Keratinocyte (primary cell): Measurements from ENCODE around the gene XKR8.

Experiments used
- EZH2 ChIP-seq: IDR thresholded peaks from one replicate; pipeline ENCODE4 v1.6.1; 2012; ENCODE audit warnings: inconsistent platforms, mild to moderate bottlenecking, low read length, moderate library complexity
- TF ChIP-seq, protein P1 (sequence below), 3 experiments: IDR thresholded peaks in 1 of 3; conservative IDR thresholded peaks in 1 of 3; optimal IDR thresholded peaks in 1 of 3; 2 replicates in 2 of 3; 3 replicates in 1 of 3; pipeline versions ENCODE3 to v1.5.1; 2011; ENCODE audit warnings: low read length in 3 of 3, mild to moderate bottlenecking in 3 of 3, moderate library complexity in 2 of 3, control low read depth in 1 of 3, inconsistent platforms in 1 of 3; ENCODE audit not compliant: insufficient read depth in 2 of 3; ENCODE audit errors: extremely low read depth in 1 of 3

DNA sequence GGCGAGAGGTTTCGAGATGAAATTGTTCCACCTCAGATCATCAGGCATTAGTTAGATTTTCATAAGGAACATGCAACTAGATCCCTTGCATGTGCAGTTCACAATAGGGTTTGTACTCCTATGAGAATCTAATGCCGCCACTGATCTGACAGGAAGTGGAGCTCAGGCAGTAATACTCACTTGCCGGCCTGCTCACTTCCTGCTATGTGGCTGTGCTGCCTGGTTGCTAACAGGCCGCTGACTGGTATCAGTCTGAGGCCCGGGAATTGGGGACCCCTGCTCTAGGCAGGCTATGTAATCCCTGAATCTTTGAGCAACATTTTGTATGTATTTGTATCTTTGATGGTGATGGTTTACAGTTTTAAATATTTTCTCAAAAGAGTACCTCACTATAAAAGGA is 32.5 kb downstream of the XKR8 start:
- TF ChIP-seq, protein P1, sequence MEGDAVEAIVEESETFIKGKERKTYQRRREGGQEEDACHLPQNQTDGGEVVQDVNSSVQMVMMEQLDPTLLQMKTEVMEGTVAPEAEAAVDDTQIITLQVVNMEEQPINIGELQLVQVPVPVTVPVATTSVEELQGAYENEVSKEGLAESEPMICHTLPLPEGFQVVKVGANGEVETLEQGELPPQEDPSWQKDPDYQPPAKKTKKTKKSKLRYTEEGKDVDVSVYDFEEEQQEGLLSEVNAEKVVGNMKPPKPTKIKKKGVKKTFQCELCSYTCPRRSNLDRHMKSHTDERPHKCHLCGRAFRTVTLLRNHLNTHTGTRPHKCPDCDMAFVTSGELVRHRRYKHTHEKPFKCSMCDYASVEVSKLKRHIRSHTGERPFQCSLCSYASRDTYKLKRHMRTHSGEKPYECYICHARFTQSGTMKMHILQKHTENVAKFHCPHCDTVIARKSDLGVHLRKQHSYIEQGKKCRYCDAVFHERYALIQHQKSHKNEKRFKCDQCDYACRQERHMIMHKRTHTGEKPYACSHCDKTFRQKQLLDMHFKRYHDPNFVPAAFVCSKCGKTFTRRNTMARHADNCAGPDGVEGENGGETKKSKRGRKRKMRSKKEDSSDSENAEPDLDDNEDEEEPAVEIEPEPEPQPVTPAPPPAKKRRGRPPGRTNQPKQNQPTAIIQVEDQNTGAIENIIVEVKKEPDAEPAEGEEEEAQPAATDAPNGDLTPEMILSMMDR (optimal IDR thresholded peaks at IDR 0.05 in 1 of 3, IDR thresholded peaks at IDR 0.05 in 1 of 3, conservative IDR thresholded peaks at IDR 0.05 in 1 of 3; ENCODE audit: extremely low read depth in 1 of 3, insufficient read depth in 2 of 3, low read length in 3 of 3), result no peak
- no peak for TF ChIP-seq EZH2
